Gastrocnemius medialis (tissue), 4 donors: ENCODE data around the gene QARS1.

Experiments
- CTCF ChIP-seq, 5 experiments: fragments of 450-650 bp in 3 of 5; fragments of 200-600 bp in 2 of 5; sonication (generic) in 2 of 5; IDR thresholded peaks in 4 of 5; conservative IDR thresholded peaks in 1 of 5; 1 replicate in 4 of 5; 2 replicates in 1 of 5; pipeline ENCODE4 v1.5.1; 2016 to 2019; ENCODE audit warnings: antibody characterized with exemption in 5 of 5, mild to moderate bottlenecking in 3 of 5, moderate library complexity in 3 of 5
- POLR2A ChIP-seq, 2 donors: fragments of 450-650 bp; IDR thresholded peaks; one replicate each; pipeline ENCODE4 v1.6.1; 2017; ENCODE audit warnings: antibody characterized with exemption in 2 of 2, mild to moderate bottlenecking in 2 of 2, moderate library complexity in 2 of 2

- TF ChIP-seq POLR2A (IDR thresholded peaks at IDR 0.05) (no peak), CTCF (IDR thresholded peaks at IDR 0.05 in 4 of 5, conservative IDR thresholded peaks at IDR 0.05 in 1 of 5) (no peak)
These were observed 25.3 kb downstream of the QARS1 start for GRCh38 chr3:49079270-49079669.
